Nephron progenitor cell (in vitro differentiated cells): Measurements from ENCODE around the gene LDHD.

ENCODE experiments used
- DNase-seq: peaks from one replicate; pipeline ENCODE4 v3.0.0; 2021
- H3K27ac Mint-ChIP-seq: 2 replicates; pipeline ENCODE4 v1.8.0; 2021; ENCODE audit warnings: mild to moderate bottlenecking, moderate library complexity, mixed read lengths
- H3K27me3 Mint-ChIP-seq: 2 replicates; pipeline ENCODE4 v1.8.0; 2021; ENCODE audit warnings: mild to moderate bottlenecking, low read depth, mixed read lengths; ENCODE audit not compliant: poor library complexity
- H3K36me3 Mint-ChIP-seq: 2 replicates; pipeline ENCODE4 v1.8.0; 2021; ENCODE audit warnings: low read depth, mixed read lengths
- H3K4me1 Mint-ChIP-seq: 2 replicates; pipeline ENCODE4 v1.8.0; 2021; ENCODE audit warnings: mixed read lengths
- H3K4me3 Mint-ChIP-seq: 2 replicates; pipeline ENCODE4 v1.8.0; 2021; ENCODE audit warnings: mild to moderate bottlenecking, moderate library complexity, mixed read lengths
- H3K9me3 Mint-ChIP-seq: 2 replicates; pipeline ENCODE4 v1.8.0; 2021; ENCODE audit warnings: mild to moderate bottlenecking, moderate library complexity, mixed read lengths
- CTCF ChIP-seq: fragments of 200-600 bp; sonication (generic); IDR thresholded peaks from 2 replicates; pipeline ENCODE4 v1.5.0; 2021; ENCODE audit warnings: antibody characterized with exemption

The LDHD gene

DNA sequence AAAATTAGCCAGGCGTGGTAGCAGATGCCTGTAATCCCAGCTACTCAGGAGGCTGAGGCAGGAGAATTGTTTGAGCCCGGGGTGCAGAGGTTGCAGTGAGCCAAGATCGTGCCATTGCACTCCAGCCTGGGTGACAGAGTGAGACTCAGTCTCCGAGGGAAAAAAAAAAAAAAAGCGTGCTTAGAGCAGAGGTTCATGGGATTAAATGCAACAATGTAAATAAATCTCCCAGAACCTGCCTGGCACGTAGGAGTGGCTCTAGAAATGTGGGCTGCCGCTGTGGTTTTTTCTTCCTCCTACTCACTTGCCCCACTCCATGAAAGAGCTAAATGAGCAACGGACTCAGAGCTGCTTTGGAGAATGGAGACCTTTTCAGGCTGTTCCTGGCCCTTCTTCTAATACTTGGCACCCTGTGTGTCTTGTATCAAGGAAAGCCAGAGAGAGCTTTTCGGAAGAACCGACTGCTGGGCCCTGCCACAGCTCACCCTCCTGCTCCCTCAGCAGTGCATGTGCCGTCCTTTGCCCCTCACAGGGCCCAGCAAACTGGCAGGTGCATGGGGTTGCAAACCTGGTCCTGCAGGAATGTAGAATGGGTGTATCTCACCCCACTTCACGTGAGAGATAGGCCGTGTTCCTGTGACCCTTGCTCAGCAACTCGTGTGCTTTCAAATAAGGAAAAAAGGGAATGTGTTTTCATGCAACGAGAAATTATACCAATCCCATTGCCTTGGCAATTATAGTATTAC lies 52.0 kb downstream of the LDHD start:
- peak overlapping the region; percentile 22 for H3K27ac Mint-ChIP-seq
- no peak overlapping the region for H3K4me3 Mint-ChIP-seq
- H3K4me1 Mint-ChIP-seq = peaks cover 70% of the 10 kb centered on the region
- H3K9me3 Mint-ChIP-seq = peaks cover 3% of the 10 kb centered on the region
- TF ChIP-seq CTCF = no peak
- H3K36me3 Mint-ChIP-seq = peaks cover 18% of the 10 kb centered on the region
- DNase-seq = no peak
- H3K27me3 Mint-ChIP-seq = no peaks in the 10 kb centered on the region

GRCh38 chr16:75063549-75064088 lies 53.0 kb downstream of the LDHD start:
- H3K27me3 Mint-ChIP-seq = no peaks in the 10 kb centered on the region
- peaks cover 7% of the 10 kb centered on the region for H3K9me3 Mint-ChIP-seq
- H3K27ac Mint-ChIP-seq = peak overlapping the region; percentile 49
- H3K36me3 Mint-ChIP-seq = peaks cover 25% of the 10 kb centered on the region
- no peak for TF ChIP-seq CTCF
- DNase-seq = no peak
- H3K4me1 Mint-ChIP-seq = peaks cover 64% of the 10 kb centered on the region
- no peak overlapping the region for H3K4me3 Mint-ChIP-seq

DNA sequence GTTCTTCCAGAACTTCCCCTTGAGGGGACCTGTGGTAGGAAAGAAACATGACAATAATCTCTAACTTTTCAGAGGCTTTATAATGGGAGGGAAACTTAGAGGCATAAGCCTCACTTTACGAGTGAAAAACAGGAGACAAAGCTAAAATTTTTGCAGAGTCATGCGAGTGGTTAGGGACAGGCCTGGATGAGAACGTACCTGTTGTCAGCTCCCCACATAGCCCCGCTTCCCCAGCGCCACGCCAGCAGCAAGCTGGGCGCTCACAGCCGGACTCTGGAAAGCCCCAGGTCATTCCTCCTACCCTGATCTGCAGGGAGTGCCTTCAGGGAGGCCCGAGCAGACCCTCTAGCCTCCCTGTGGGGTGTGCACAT lies 53.6 kb downstream of the LDHD start:
- Mint-ChIP-seq H3K27ac (peak overlapping the region; percentile 49), H3K4me1 (peaks cover 63% of the 10 kb centered on the region), H3K36me3 (peaks cover 29% of the 10 kb centered on the region), H3K9me3 (peaks cover 7% of the 10 kb centered on the region), H3K27me3 (no peaks in the 10 kb centered on the region), H3K4me3 (no peak overlapping the region)
- TF ChIP-seq CTCF = no peak
- DNase-seq = no peak

DNA sequence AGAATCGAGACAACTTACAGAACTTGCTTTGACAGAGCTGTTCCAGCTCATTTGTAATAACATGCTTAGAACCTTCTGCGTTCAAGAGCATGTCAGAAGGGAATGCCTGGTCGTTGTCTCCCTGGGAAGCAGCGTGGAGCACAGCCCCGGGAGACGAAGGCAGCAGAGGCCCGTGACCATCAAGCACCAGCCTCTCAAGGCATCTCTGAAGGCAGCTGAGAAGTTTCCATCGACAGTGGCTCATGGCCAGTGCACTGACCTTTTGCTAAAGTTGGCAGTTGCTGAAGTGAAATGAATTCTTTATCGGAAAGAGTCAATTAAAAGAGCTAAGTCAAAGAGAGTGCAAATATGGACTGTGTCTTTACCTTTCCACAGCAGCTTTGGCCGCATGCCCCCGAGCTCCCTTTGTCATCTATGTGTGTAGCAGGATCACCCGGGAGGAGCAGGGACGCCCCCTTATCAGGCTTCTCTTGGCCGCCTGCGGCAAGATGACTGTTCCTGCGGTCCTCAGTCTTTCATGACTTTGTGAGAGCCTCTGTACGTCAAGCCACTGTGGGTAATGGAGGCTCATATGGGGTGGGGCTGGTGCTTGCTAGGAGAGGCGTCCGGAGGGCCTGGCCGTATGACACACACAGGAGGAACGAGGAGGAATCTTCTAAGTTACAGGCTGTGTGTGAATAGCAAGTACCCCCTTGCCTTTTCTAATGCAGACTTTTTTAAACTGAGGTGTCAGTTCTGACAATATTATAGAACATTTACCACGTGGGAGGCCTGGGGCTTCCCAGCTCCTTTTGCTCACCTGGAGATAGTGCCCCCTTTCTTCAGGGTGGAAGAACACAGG lies 54.2 kb downstream of the LDHD start:
- H3K4me1 Mint-ChIP-seq = peaks cover 57% of the 10 kb centered on the region
- H3K27ac Mint-ChIP-seq = peak overlapping the region; percentile 49
- H3K4me3 Mint-ChIP-seq = no peak overlapping the region
- no peak for DNase-seq
- H3K36me3 Mint-ChIP-seq = peaks cover 29% of the 10 kb centered on the region
- peaks cover 7% of the 10 kb centered on the region for H3K9me3 Mint-ChIP-seq
- no peak for TF ChIP-seq CTCF
- no peaks in the 10 kb centered on the region for H3K27me3 Mint-ChIP-seq
